HUES6 (cell line): ENCODE results near the gene GABRD.
"Not testable (repeated sequence)": the region's sequence is repeated elsewhere in the genome, so short reads cannot be mapped to it uniquely, and the experiment has no call there.

ENCODE experiments used
- H3K27ac ChIP-seq: 2 replicates; pipeline ENCODE4 v1.7.0; 2013; ENCODE audit warnings: low read depth, mild to moderate bottlenecking, low read length, inconsistent platforms
- H3K27me3 ChIP-seq: 2 replicates; pipeline ENCODE4 v1.6.1; 2013; ENCODE audit warnings: low read length; ENCODE audit not compliant: control insufficient read depth, insufficient read depth
- H3K36me3 ChIP-seq: 2 replicates; pipeline ENCODE4 v1.6.1; 2013; ENCODE audit warnings: low read length; ENCODE audit not compliant: control insufficient read depth, insufficient read depth
- H3K4me1 ChIP-seq: 2 replicates; pipeline ENCODE4 v1.6.1; 2013; ENCODE audit warnings: low read length; ENCODE audit not compliant: control insufficient read depth, insufficient read depth
- H3K4me3 ChIP-seq: 2 replicates; pipeline ENCODE4 v1.5.1; 2013; ENCODE audit warnings: low read depth, low read length
- H3K9ac ChIP-seq: one replicate; pipeline ENCODE4 v1.6.1; 2013; ENCODE audit warnings: mild to moderate bottlenecking, low read length
- H3K9me3 ChIP-seq: 2 replicates; pipeline ENCODE4 v1.6.1; 2013; ENCODE audit warnings: low read depth, low read length; ENCODE audit not compliant: control insufficient read depth, insufficient read depth

Gene GABRD

DNA sequence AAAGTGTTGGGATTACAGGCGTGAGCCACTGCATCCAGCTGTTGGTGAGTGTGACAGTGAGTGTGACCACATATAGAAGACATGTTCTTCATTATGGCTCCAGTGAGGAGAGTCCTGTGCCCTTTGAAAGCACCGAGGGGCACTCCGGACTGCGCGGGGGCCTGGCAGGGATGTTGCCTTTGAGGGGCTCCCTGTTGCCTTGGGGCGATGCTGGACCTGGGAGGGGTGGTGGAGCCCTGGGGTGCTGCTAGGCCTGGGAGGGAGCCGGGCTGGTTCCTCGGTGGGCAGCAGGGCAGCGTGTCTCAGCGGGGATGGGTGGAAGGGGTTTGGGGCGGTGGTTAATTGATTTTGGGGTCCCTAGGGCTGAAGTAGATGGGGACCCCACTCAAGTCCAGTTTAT lies 41.0 kb upstream of the GABRD start:
- H3K4me3 ChIP-seq: no peak overlapping the region
- H3K27me3 ChIP-seq: no peaks in the 10 kb centered on the region
- no peak overlapping the region for H3K27ac ChIP-seq
- H3K4me1 ChIP-seq: no peaks in the 10 kb centered on the region
- no peaks in the 10 kb centered on the region for H3K36me3 ChIP-seq
- 0 out of 2 replicates have a peak, but pooled peaks cover 3% of the 10 kb centered on the region for H3K9me3 ChIP-seq
- no peak overlapping the region for H3K9ac ChIP-seq

DNA sequence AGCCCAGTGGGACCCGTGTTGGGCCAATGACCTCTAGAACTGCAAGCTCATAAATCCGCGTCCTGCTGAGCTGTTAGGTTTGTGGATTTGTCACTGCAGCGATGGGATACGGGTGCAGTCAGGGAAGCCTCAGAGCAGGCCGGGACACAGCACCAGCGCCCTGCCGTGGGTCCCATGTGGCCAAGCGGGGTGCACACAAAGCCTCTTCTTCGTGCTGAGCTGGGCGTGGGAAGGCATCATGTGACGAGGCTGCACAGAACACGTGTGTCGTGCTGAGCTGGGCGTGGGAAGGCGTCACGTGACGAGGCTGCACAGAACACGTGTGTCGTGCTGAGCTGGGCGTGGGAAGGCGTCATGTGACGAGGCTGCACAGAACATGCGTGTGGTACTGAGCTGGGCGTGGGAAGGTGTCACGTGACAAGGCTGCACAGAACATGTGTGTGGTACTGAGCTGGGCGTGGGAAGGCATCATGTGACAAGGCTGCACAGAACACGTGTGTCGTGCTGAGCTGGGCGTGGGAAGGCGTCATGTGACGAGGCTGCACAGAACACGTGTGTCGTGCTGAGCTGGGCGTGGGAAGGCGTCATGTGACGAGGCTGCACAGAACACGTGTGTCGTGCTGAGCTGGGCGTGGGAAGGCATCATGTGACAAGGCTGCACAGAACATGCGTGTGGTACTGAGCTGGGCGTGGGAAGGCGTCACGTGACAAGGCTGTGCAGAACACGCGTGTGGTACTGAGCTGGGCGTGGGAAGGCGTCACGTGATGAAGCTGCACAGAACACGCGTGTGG lies 40.3 kb upstream of the GABRD start:
- H3K27ac ChIP-seq, H3K4me3 ChIP-seq, H3K27me3 ChIP-seq, H3K4me1 ChIP-seq, H3K36me3 ChIP-seq, H3K9ac ChIP-seq, H3K9me3 ChIP-seq: not testable (repeated sequence)

DNA sequence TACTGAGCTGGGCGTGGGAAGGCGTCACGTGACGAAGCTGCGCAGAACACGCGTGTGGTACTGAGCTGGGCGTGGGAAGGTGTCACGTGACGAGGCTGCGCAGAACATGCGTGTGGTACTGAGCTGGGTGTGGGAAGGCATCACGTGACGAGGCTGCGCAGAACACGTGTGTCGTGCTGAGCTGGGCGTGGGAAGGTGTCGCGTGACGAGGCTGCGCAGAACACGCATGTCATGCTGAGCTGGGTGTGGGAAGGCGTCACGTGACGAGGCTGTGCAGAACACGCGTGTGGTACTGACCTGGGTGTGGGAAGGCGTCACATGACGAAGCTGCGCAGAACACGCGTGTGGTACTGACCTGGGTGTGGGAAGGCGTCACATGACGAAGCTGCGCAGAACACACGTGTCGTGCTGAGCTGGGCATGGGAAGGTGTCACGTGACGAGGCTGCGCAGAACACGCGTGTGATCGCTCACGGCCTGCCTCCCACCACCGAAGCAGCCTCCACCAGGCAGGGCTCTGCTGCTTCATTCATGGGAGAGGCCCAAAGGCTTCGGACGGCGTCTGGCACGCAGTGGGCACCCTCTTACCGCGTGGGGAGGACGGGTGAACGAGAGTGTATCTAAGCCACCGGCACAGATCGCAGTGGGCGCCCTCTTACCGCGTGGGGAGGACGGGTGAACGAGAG lies 39.5 kb upstream of the GABRD start:
- no peaks in the 10 kb centered on the region for H3K27me3 ChIP-seq

DNA sequence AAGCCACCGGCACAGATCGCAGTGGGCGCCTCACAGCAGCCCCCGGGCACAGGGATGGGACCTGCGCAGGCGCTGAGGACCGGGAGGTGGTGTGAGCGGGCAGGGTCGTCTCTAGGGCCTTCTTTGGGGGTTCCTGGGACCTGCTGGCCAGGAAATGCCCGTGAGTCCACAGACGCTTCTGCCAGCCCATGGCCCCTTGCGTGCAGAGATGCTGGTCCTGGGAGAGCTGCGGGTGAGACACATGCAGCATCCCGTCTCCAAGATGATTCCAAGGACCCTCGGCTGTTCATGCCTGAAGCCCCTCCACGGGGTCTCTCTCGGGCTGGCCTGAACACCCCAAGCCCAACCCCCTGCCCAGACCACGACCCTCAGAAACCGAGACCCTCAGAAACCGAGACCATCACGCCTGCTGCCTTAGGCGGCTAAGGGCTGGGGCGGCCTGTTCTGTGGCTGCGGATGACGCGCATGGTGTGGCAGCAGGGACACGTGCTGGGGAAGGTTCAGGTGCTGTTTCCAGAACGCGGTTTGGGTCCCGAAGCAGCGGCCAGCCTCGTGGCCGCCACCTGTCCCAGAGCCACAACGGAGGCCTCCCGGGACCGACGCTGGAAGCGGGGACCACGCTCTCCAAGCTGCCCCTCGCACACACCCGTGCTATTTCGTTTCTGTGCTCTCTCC lies 38.5 kb upstream of the GABRD start:
- H3K9ac ChIP-seq: no peak overlapping the region
- no peaks in the 10 kb centered on the region for H3K36me3 ChIP-seq
- no peaks in the 10 kb centered on the region for H3K4me1 ChIP-seq
- H3K27ac ChIP-seq: no peak overlapping the region
- H3K4me3 ChIP-seq: no peak overlapping the region
- no peaks in the 10 kb centered on the region for H3K27me3 ChIP-seq
- 0 out of 2 replicates have a peak, but pooled peaks cover 3% of the 10 kb centered on the region for H3K9me3 ChIP-seq

More for the DNA sequence above, 39.5 kb upstream of the GABRD start:
- H3K36me3 ChIP-seq: no peaks in the 10 kb centered on the region
- no peak overlapping the region for H3K4me3 ChIP-seq
- no peaks in the 10 kb centered on the region for H3K4me1 ChIP-seq
- H3K9me3 ChIP-seq: 0 out of 2 replicates have a peak, but pooled peaks cover 3% of the 10 kb centered on the region
- H3K9ac ChIP-seq: no peak overlapping the region
- no peak overlapping the region for H3K27ac ChIP-seq

DNA sequence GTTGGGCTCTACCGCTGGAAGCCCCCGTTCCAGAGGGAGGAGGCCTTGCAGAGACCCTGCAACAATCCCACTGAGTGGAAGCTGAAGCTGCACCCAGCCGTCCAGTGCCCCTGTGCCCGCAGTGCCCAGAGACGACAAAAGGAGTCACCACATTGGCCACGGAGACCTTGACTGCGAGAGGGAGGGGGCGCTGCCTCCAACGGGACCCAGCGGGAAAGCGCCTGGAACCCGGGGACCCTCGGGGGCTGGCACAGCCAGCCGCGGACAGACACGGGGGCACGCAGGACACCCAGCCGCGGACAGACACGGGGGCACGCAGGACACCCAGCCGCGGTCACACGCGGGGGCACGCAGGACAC lies 38.0 kb upstream of the GABRD start:
- H3K4me1 ChIP-seq: no peaks in the 10 kb centered on the region
- no peak overlapping the region for H3K27ac ChIP-seq
- H3K9me3 ChIP-seq: 0 out of 2 replicates have a peak, but pooled peaks cover under 1% of the 10 kb centered on the region
- H3K27me3 ChIP-seq: no peaks in the 10 kb centered on the region
- H3K36me3 ChIP-seq: no peaks in the 10 kb centered on the region
- no peak overlapping the region for H3K4me3 ChIP-seq
- no peak overlapping the region for H3K9ac ChIP-seq

DNA sequence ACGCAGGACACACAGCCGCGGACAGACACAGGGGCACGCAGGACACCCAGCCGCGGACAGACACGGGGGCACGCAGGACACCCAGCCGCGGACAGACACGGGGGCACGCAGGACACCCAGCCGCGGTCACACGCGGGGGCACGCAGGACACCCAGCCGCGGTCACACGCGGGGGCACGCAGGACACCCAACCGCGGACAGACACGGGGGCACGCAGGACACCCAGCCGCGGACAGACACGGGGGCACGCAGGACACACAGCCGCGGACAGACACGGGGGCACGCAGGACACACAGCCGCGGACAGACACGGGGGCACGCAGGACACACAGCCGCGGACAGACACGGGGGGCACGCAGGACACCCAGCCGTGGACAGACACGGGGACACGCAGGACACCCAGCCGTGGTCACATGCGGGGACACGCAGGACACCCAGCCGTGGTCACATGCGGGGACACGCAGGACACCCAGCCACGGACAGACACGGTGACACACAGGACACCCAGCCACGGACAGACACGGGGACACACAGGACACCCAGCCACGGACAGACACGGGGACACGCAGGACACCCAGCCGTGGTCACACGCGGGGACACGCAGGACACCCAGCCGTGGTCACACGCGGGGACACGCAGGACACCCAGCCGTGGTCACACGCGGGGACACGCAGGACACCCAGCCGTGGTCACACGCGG lies 37.4 kb upstream of the GABRD start:
- not testable (repeated sequence) for H3K4me1 ChIP-seq, H3K4me3 ChIP-seq, H3K9me3 ChIP-seq, H3K9ac ChIP-seq, H3K36me3 ChIP-seq, H3K27me3 ChIP-seq, H3K27ac ChIP-seq

DNA sequence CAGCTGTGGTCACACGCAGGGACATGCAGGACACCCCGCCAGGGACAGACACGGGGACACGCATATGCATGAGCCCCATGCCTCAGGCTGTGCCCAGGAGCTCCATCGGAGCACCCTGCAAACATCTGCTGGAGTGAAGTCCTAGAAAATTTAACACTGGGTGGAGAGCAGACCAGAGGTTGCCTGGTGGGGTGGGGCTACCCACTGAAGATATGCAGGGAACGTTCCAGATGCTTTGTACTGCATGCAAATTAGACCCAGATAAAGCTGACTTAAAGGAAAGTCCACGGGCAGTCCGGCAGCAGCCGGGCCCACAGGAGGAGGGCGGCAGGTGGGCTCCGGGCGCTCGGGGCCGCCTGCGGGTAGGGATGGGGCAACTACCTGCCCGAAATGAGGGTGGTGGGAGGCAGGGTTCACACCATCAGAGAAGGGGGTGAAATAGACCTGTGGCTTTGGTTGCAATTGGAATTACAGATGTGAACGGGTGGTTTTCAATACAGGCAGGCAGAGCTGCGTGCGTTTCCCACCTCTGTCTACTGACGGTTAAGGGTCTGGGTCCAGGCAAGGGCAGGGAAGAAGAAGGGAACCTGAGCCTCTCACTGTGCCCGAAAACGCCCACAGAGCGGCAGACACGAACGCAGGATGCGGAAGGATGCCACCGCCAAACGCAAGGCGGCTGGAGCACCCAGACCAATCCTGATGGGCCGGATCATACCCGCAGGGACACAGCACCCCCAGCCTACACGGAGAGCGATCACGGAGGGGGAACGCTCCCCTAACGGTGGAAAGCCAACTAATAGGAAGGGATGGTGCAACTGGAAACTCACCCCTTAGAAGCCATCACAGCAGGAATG lies 36.5 kb upstream of the GABRD start:
- no peaks in the 10 kb centered on the region for H3K4me1 ChIP-seq
- no peaks in the 10 kb centered on the region for H3K27me3 ChIP-seq
- no peaks in the 10 kb centered on the region for H3K36me3 ChIP-seq
- H3K9ac ChIP-seq: no peak overlapping the region
- H3K4me3 ChIP-seq: no peak overlapping the region
- no peak overlapping the region for H3K27ac ChIP-seq
- no peaks in the 10 kb centered on the region for H3K9me3 ChIP-seq

DNA sequence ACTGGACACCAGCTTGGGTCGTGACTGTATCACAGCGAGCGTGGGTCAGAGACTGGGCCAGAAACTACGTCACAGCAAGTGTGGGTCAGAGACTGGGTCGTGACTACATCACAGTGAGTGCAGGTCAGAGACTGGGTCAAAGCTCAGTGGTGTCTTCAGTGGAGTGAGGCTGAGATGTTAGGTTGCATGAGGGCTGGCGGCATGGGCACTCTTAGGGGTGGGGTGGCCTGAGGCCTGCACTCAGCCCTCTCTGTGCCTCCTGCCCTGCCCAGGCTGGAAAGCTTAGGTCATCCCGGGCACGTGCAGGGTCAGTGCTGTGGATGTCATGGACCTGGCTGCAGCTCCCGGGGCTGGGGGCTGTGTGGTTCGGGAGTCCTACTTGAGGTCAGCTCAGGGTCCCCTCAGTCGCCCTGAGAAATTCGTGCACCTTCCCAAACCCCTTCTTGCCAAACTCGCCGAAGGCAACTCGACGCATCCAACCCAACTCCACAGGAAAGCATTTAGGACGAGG lies 34.5 kb upstream of the GABRD start:
- H3K36me3 ChIP-seq: no peaks in the 10 kb centered on the region
- H3K27ac ChIP-seq: no peak overlapping the region
- H3K4me3 ChIP-seq: no peak overlapping the region
- no peaks in the 10 kb centered on the region for H3K9me3 ChIP-seq
- no peaks in the 10 kb centered on the region for H3K27me3 ChIP-seq
- no peak overlapping the region for H3K9ac ChIP-seq
- H3K4me1 ChIP-seq: no peaks in the 10 kb centered on the region

DNA sequence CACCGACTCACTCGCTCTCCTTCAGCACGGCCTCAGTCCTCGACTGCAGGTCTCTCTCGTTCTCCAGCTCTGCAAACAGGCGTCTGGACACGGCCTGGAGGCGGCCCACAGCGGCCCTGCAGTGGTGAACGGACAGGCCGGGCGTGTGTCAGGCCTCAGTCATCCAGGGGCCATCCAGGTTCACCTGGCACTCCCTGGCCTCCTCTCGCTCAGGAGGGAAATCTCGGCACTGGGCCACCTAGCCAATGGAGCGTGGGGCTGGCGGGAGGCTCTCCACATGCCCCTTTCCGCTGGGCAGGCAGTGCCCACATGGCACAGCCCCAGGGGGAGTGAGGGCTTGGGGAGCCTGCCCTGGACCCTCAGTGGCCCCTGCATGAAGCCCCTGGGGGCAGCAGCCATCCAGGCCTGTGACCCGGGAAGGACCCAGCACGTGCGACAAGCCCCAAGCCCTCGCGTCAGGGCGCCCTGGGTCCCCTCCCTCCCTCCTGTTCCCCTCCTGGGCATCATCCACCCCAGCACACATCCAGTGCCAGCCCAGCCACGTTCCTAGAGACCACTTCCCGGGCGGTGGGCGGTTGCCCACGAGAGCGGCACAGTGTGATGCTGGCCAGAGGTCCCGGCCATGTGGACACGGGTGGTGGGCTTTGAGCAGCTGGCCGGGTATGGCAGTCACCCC lies 33.6 kb upstream of the GABRD start:
- no peaks in the 10 kb centered on the region for H3K27me3 ChIP-seq
- H3K4me3 ChIP-seq: no peak overlapping the region
- H3K36me3 ChIP-seq: no peaks in the 10 kb centered on the region
- H3K9ac ChIP-seq: no peak overlapping the region
- no peak overlapping the region for H3K27ac ChIP-seq
- no peaks in the 10 kb centered on the region for H3K4me1 ChIP-seq
- H3K9me3 ChIP-seq: no peaks in the 10 kb centered on the region
